ENCODE measurements around the gene HOXB2.

HOXB2 gene

GRCh38 chr17:48574505-48575065 is 29.7 kb upstream of the HOXB2 start:
- Histone ChIP-seq H3K4me1 (ENCODE audit: insufficient read depth, poor library complexity, severe bottlenecking) (peaks cover 5% of the 10 kb centered on the region), H3K27ac (ENCODE audit: poor library complexity, severe bottlenecking) (no peak overlapping the region)

GRCh38 chr17:48571826-48572417 is 27.0 kb upstream of the HOXB2 start:
- H3K4me3 ChIP-seq (ENCODE audit: severe bottlenecking): no peak overlapping the region
- TF ChIP-seq CTCF (IDR thresholded peaks at IDR 0.05; ENCODE audit: poor library complexity, severe bottlenecking): no peak
- DNase-seq (ENCODE audit: low spot score) (no peak), ATAC-seq (ENCODE audit: low read depth) (no peak)
- H3K27ac ChIP-seq (ENCODE audit: poor library complexity, severe bottlenecking): no peak overlapping the region
- H3K27me3 ChIP-seq (ENCODE audit: insufficient read depth, poor library complexity, severe bottlenecking): no peaks in the 10 kb centered on the region
- peaks cover 5% of the 10 kb centered on the region for H3K4me1 ChIP-seq (ENCODE audit: insufficient read depth, poor library complexity, severe bottlenecking)
- no peaks in the 10 kb centered on the region for H3K9me3 ChIP-seq (ENCODE audit: severe bottlenecking)
- peaks cover 5% of the 10 kb centered on the region for H3K36me3 ChIP-seq (ENCODE audit: low read depth)

More at GRCh38 chr17:48574505-48575065, 29.7 kb upstream of the HOXB2 start:
- Histone ChIP-seq H3K27me3 (ENCODE audit: insufficient read depth, poor library complexity, severe bottlenecking) (no peaks in the 10 kb centered on the region), H3K4me3 (ENCODE audit: severe bottlenecking) (no peak overlapping the region), H3K9me3 (ENCODE audit: severe bottlenecking) (no peaks in the 10 kb centered on the region), H3K36me3 (ENCODE audit: low read depth) (peaks cover 5% of the 10 kb centered on the region)
- DNase-seq (ENCODE audit: low spot score) (no peak), ATAC-seq (ENCODE audit: low read depth) (no peak)
- no peak for TF ChIP-seq CTCF (IDR thresholded peaks at IDR 0.05; ENCODE audit: poor library complexity, severe bottlenecking)

GRCh38 chr17:48571024-48571818 is 26.3 kb upstream of the HOXB2 start:
- ATAC-seq (ENCODE audit: low read depth) (no peak), DNase-seq (ENCODE audit: low spot score) (no peak)
- no peaks in the 10 kb centered on the region for H3K9me3 ChIP-seq (ENCODE audit: severe bottlenecking)
- H3K4me1 ChIP-seq (ENCODE audit: insufficient read depth, poor library complexity, severe bottlenecking): peaks cover 5% of the 10 kb centered on the region
- no peak overlapping the region for H3K4me3 ChIP-seq (ENCODE audit: severe bottlenecking)
- H3K27me3 ChIP-seq (ENCODE audit: insufficient read depth, poor library complexity, severe bottlenecking): no peaks in the 10 kb centered on the region
- TF ChIP-seq CTCF (IDR thresholded peaks at IDR 0.05; ENCODE audit: poor library complexity, severe bottlenecking): no peak
- peaks cover 4% of the 10 kb centered on the region for H3K36me3 ChIP-seq (ENCODE audit: low read depth)
- no peak overlapping the region for H3K27ac ChIP-seq (ENCODE audit: poor library complexity, severe bottlenecking)

- Histone ChIP-seq H3K9me3 (ENCODE audit: severe bottlenecking) (no peaks in the 10 kb centered on the region), H3K4me1 (ENCODE audit: insufficient read depth, poor library complexity, severe bottlenecking) (peaks cover 5% of the 10 kb centered on the region), H3K27me3 (ENCODE audit: insufficient read depth, poor library complexity, severe bottlenecking) (no peaks in the 10 kb centered on the region), H3K27ac (ENCODE audit: poor library complexity, severe bottlenecking) (no peak overlapping the region), H3K4me3 (ENCODE audit: severe bottlenecking) (no peak overlapping the region), H3K36me3 (ENCODE audit: low read depth) (no peaks in the 10 kb centered on the region)
- ATAC-seq (ENCODE audit: low read depth) (no peak), DNase-seq (ENCODE audit: low spot score) (no peak)
- TF ChIP-seq CTCF (IDR thresholded peaks at IDR 0.05; ENCODE audit: poor library complexity, severe bottlenecking): no peak
Observed at GRCh38 chr17:48570325-48571023, 25.6 kb upstream of the HOXB2 start.
